IPS DF 19.7 (cell line): ENCODE data around the gene MYO3B.

Experiments used
- DNase-seq: peaks from one replicate; pipeline ENCODE4 v3.0.0-alpha.2; 2013; ENCODE audit warnings: low read depth, low spot score

MYO3B gene

GRCh38 chr2:170236680-170237047 lies 58.7 kb downstream of the MYO3B start:
- no peak for DNase-seq

GRCh38 chr2:170237572-170238120 lies 59.7 kb downstream of the MYO3B start:
- DNase-seq: no peak

- no peak for DNase-seq
Measured at GRCh38 chr2:170238776-170239175, 60.8 kb downstream of the MYO3B start.

DNA sequence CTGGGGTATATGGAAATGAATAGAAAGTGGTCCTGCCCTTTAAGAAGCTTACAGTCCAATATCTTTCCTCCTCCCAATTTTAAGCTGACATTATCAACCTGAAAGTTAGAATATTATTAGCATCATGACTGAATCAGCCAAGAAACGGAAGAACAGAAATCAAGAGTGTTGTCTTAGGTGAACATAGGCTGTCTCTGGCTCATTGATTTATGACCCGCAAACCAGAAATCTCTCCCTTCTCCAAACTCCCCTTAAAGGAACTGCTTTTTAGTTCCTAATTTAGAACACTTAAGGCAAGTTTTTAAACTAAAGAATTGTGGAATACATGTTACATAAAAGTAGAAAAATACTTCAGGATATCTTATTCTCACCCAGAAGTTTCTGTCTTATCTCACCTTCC lies 62.7 kb downstream of the MYO3B start:
- DNase-seq: no peak

DNA sequence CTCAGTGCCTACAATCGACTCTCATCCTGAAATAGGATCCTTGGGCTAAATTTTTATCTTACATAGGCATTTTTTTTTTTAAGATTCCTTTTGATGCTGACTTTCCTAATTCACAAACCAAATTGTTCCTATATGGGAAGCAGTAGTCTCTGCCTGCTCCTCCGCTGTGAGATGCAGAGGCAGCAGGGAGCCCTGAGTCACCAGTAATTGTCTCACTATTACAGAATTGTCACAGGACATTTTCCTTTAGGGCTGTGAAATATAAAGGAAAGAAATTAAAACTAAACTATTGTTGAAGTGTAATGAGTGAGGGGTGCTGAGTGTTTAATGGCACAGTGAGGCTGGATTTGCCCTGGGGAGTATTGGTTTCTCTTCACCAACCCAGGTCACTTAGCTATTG lies 63.8 kb downstream of the MYO3B start:
- DNase-seq: no peak

DNA sequence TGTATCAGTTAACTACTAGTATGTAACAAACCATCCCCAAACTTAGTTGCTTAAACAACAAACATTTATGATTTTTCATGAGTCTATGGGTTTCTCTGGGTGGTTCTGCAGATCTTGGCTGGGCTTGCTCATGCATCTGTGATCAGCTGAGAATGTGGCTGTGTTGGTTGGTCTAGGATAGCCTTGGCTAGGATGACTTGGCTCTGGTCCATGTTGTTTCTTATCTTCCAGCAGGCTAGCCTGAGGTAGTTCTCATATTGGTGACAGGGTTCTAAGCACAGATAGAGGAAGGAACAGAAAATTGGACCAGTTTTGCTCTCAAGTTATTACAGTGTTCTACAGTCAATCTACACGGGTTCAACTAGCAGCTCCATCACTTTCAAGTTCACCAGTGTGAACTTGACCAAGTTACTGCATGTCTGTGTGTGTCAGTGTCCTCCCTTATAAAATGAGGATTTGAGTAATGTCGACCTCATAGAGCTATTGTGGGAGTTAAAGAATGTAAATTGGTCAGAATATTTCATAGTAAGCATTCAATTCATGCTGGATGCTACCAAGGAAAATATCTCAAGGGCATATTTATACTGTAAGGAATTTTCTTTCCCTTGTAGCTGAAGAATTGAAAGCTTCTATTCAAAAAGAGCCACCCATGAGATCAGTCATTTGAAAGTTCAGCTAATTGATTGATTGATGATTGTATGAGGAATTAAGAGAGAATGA lies 65.3 kb downstream of the MYO3B start:
- DNase-seq: no peak

GRCh38 chr2:170243898-170244297 lies 66.0 kb downstream of the MYO3B start:
- DNase-seq: no peak

- no peak for DNase-seq
Measured at GRCh38 chr2:170244555-170244954, 66.6 kb downstream of the MYO3B start.

GRCh38 chr2:170245312-170245711 lies 67.4 kb downstream of the MYO3B start:
- no peak for DNase-seq

GRCh38 chr2:170247333-170247732 lies 69.4 kb downstream of the MYO3B start:
- no peak for DNase-seq

GRCh38 chr2:170247882-170248393 lies 70.0 kb downstream of the MYO3B start:
- DNase-seq: no peak

GRCh38 chr2:170248574-170249393 lies 70.8 kb downstream of the MYO3B start:
- DNase-seq: no peak

DNA sequence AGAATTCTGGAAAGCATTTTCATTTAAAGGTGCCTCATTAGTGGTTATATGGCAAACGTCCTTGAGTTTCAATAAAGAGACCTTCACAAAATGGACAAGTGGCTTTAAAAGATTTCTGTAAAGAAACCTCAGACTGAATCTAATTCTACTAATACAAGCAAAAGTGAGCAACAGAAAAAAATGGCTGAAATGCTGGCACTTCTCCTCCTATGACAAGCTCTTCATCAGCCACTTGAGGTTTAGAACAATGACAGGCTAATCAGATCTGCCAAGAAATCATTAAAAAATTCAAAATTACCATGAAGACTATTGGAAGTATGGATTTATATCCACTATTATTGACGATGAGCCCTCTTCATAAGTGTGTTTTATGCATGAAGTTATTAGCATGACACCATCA lies 71.8 kb downstream of the MYO3B start:
- DNase-seq: no peak

GRCh38 chr2:170250584-170250983 lies 72.6 kb downstream of the MYO3B start:
- DNase-seq: no peak

DNA sequence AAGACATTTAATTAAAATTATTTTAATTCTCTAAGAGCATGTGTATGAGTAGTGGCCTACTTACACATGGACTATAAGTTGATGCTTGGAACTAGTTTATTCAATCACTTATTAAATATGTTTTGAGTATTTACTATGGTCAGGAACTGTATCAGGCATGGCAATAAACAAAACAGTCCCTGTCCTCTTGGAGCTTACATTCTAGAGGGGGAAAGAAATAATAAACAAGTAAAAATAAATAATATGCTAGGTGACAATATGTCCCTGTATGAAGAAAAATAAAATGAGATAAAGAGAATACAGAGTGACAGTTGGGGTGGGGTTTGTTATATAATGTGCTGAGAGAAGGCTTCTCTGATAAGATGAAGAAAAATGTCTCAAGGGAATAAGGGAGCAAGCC lies 74.5 kb downstream of the MYO3B start:
- no peak for DNase-seq

DNA sequence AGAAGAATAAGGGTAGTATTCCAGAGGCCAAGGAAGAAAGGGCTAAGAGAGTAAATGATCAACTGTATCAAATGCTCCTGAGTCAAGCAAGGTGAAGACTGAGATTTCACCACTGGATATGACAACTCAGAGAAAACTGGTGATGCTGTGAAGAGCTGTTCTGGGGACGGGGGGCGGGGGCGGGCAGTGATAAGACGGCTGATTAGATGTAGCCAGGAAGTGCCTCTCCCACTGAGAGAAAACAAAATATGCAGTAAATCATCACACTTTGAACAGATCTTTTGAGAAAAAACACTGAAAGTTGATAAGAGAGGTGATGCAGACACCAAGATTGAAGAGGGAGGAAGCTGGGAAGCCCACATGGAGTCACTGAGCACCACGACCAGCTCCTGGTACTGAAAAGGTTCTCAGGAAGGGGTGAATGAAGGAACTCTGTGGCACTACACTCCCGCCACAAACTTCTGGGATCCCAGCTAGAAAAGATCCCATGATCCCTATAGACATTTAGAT lies 75.8 kb downstream of the MYO3B start:
- DNase-seq: no peak

GRCh38 chr2:170254293-170254732 lies 76.4 kb downstream of the MYO3B start:
- DNase-seq: no peak

GRCh38 chr2:170255137-170255536 lies 77.2 kb downstream of the MYO3B start:
- DNase-seq: no peak

DNA sequence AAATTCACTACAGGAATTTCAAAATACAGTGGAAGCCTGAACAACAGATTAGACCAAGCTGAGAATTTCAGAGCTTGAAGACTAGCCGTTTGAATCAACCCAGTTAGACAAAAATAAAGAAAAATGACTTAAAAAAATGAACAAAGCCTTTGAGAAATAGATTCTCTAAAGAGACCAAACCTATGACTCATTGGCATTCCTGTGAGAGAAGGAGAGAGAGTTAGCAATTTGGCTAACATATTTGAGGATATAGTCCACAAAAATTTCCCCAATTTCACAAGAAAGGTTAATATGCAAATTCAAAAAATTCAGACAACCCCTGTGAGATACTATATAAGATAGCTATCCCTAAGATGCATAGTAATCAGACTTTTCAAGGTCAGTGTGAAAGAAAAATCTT lies 78.0 kb downstream of the MYO3B start:
- no peak for DNase-seq

DNA sequence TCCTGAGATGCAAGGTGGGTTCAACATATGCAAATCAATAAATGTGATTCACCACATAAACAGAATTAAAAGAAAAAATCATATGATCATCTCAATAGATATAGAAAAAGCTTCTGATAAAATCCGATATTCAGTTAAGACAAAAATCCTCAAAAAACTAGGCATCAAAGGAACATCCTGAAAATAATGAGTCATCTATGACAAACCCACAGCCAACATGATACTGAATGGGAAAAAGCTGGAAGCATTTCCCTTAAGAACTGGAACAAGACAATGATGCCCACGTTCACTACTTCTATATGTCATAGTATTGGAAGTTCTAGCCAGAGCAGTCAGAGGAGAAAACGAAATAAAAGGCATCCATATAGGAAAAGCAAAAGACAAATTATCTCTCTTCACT lies 80.4 kb downstream of the MYO3B start:
- DNase-seq: no peak

GRCh38 chr2:170260188-170260587 lies 82.2 kb downstream of the MYO3B start:
- no peak for DNase-seq

DNA sequence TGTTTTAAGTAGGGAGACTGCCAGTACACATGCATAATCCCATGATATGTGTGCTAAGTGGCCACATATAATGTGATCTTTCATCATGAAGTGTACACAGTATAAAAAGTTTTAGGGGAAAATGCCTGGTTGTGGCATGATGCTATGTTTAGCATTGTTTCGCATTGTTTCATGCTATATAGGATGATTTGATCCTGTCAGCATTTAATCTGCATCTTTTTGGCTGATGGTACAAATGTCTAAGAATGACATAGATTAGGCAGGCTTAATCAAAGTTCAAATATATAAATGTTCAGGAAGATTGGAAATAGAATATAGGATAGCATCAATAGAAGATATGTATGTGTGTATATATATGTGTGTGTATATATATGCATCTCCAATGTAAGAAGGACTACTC lies 83.6 kb downstream of the MYO3B start:
- no peak for DNase-seq
